ENCODE data around the gene THYN1. TPM values are rescaled to one million over a fixed set of nuclear protein-coding genes. Genes with fewer than 3 reads are reported as not detected.
A peak's percentile ranks its signal among the peaks of the same experiment; 100 is the strongest.

The THYN1 gene
- total and polyA plus RNA-seq, 12 donors, result 32.2 to 49.5 (median 43.4) TPM

DNA sequence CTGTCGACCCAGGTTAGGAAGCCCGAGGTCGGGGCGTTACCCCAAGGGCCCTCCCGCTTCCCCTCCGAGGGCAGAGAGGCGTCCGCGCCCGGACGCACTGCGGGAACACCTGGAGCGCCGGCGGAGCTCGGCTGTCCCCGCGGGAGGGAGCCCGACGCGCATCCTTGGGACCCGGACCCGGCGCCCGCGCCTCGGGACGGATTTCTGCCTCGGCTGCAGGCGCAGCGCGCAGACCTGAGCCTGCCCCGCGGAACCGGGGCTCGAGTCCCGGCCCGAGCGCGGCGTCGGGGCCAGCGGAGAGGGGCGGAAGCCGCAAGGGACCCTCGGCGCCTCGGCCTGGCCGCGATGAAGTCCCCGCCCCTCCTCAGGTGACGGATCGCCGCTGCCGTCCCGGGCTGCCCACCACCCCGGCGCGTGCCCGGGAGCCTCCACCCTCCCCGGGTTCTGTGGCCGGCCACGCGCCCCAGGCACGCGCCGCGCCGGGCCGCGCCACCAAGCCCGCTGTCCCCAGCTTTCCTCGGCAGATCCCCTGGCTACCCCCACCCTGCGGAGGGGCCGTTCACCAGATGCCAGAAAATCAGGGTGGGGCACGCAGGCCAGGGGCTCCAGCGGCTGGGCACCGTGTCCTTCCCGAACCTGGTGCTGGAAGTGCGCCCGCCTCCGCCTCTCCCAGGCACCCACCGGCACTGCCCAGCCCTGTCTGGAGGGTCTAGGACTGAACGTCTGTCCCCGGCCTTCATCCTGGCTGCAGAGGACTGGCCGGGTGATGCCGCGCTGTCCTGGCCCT is 23.4 kb upstream of the THYN1 start:
- WGBS, 2 donors, result 1% methylated on average over 70 to 88 of the region's 88 CpGs
- DNase-seq (no peak), ATAC-seq (peak in 2 of 8 donors; percentile 15 to 48)
- intact Hi-C loops (cut with DNase I), result no loop called here
- peaks cover 20 to 97% (median 90%) of the 10 kb centered on the region in 7 donors for H3K27me3 ChIP-seq
- H3K9me3 ChIP-seq, result peaks cover 0 to 6% (median 0%) of the 10 kb centered on the region in 11 donors
- no peak for TF ChIP-seq CTCF (IDR thresholded peaks at IDR 0.05)
- H3K27ac ChIP-seq, result no peak overlapping the region
- H3K4me3 ChIP-seq, result peak overlapping the region in 9 of 10 donors; percentile 8 to 55 (median 31)
- no peaks in the 10 kb centered on the region for H3K36me3 ChIP-seq
- H3K4me1 ChIP-seq, result peaks cover 9 to 25% (median 19%) of the 10 kb centered on the region in 9 donors

- H3K9me3 ChIP-seq, result peaks cover 0 to 6% (median 0%) of the 10 kb centered on the region in 11 donors
- 2 to 3% methylated on average over 55 to 68 of the region's 68 CpGs for WGBS, 2 donors
- H3K27ac ChIP-seq, result peak within 1 kb of the TSS in 1 of 10 donors; percentile 46
- no peak for DNase-seq
- peak in 6 of 8 donors; percentile 20 to 62 (median 35) for ATAC-seq
- intact Hi-C loops (cut with DNase I), result no loop called here
- TF ChIP-seq CTCF (IDR thresholded peaks at IDR 0.05), result peak in 5 of 9 donors; percentile 15 to 42 (median 36)
- H3K36me3 ChIP-seq, result no peaks in the 10 kb centered on the region
- H3K4me3 ChIP-seq, result peak within 1 kb of the TSS in 9 of 10 donors; percentile 8 to 55 (median 31)
- H3K4me1 ChIP-seq, result peaks cover 9 to 25% (median 19%) of the 10 kb centered on the region in 9 donors
- peaks cover 20 to 100% (median 97%) of the 10 kb centered on the region in 7 donors for H3K27me3 ChIP-seq
These were observed 22.6 kb upstream of the THYN1 start, which contains the start of gene GLB1L3 for GRCh38 chr11:134275534-134276395. TSS of gene GLB1L3 (plus strand) at chr11:134276379. CDS start at chr11:134276741, 362 bp downstream.

- peaks cover 9 to 25% (median 19%) of the 10 kb centered on the region in 9 donors for H3K4me1 ChIP-seq
- H3K36me3 ChIP-seq, result no peaks in the 10 kb centered on the region
- peaks cover 20 to 100% (median 95%) of the 10 kb centered on the region in 7 donors for H3K27me3 ChIP-seq
- H3K4me3 ChIP-seq, result peak overlapping the region in 1 of 10 donors; percentile 55
- H3K9me3 ChIP-seq, result peaks cover 0 to 6% (median 0%) of the 10 kb centered on the region in 11 donors
- no peak for TF ChIP-seq CTCF (IDR thresholded peaks at IDR 0.05)
- intact Hi-C loops (cut with DNase I), result no loop called here
- DNase-seq (no peak), ATAC-seq (no peak)
- WGBS, 2 donors, result 21 to 23% methylated on average over 5 of the region's 5 CpGs
- H3K27ac ChIP-seq, result no peak overlapping the region
These were observed 22.0 kb upstream of the THYN1 start for GRCh38 chr11:134275188-134275533.

- WGBS, 2 donors, result 30 to 43% methylated on average over 3 of the region's 3 CpGs
- DNase-seq (no peak), ATAC-seq (no peak)
- H3K9me3 ChIP-seq, result peaks cover 0 to 4% (median 0%) of the 10 kb centered on the region in 11 donors
- no peaks in the 10 kb centered on the region for H3K36me3 ChIP-seq
- no peak overlapping the region for H3K4me3 ChIP-seq
- peaks cover 20 to 94% (median 85%) of the 10 kb centered on the region in 7 donors for H3K27me3 ChIP-seq
- no peak for TF ChIP-seq CTCF (IDR thresholded peaks at IDR 0.05)
- H3K4me1 ChIP-seq, result peaks cover 9 to 25% (median 19%) of the 10 kb centered on the region in 9 donors
- intact Hi-C loops (cut with DNase I), result no loop called here
- H3K27ac ChIP-seq, result no peak overlapping the region
These were observed 20.2 kb upstream of the THYN1 start for GRCh38 chr11:134273317-134273712.
